ENCODE results near the gene PFKFB4. TPM values are rescaled to one million over a fixed set of nuclear protein-coding genes. Genes with fewer than 3 reads are reported as not detected.

Gene PFKFB4
- total and polyA plus RNA-seq, 10 of the 15 experiments (the other 5 are each of a cell fraction or from before 2014, with no cell fraction given) = 0.37 to 89.1 (median 5.2) TPM

DNA sequence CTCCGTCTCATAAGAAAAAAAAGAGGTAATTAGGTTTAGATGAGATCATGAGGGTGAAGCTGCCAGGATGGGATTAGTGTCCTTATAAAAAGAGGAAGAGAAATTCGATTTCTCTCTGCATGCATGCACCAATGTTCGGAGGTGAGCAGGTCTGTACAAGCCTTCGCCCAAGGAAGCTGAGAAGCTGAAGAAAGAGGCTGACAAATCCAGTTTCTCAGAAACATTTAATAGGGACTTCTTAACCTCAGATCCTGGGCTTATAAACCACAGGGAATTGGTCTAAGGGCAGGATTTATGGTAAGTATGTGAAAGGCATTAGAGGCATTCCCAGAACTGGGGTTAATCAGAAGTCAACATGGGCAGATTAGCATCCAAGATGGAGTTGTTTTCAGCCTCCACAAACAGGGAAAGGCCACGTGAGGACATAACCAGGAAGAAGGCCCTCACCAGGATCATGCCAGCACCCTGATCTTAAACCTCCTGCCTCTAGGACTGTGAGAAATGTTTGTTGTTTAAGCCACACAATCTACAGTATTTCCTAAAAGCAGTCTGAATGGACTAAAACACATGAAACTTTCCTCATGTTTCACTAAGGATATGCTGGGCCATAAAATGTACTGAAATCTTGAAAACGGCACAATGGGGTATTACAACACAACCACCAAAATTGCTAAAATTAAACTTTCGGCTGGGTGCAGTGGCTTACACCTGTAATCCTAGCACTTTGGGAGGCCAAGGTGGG lies 64.0 kb downstream of the PFKFB4 start (continued):
- TF ChIP-seq, protein P1, sequence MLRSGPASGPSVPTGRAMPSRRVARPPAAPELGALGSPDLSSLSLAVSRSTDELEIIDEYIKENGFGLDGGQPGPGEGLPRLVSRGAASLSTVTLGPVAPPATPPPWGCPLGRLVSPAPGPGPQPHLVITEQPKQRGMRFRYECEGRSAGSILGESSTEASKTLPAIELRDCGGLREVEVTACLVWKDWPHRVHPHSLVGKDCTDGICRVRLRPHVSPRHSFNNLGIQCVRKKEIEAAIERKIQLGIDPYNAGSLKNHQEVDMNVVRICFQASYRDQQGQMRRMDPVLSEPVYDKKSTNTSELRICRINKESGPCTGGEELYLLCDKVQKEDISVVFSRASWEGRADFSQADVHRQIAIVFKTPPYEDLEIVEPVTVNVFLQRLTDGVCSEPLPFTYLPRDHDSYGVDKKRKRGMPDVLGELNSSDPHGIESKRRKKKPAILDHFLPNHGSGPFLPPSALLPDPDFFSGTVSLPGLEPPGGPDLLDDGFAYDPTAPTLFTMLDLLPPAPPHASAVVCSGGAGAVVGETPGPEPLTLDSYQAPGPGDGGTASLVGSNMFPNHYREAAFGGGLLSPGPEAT (IDR thresholded peaks at IDR 0.05; ENCODE audit: low read depth) = peak; percentile 61
- TF ChIP-seq BCL11A (IDR thresholded peaks at IDR 0.05; ENCODE audit: low read depth, low read length) (no peak), MTA2 (IDR thresholded peaks at IDR 0.05; ENCODE audit: low read depth) (peak; percentile 47; the same call in 1 of the 2 replicates), IKZF1 (conservative IDR thresholded peaks at IDR 0.05) (peak; percentile 61), MTA3 (IDR thresholded peaks at IDR 0.05; ENCODE audit: borderline replicate concordance, low read length) (no peak), ATF7 (IDR thresholded peaks at IDR 0.05; ENCODE audit: low read depth) (peak; percentile 81), TBL1XR1 (IDR thresholded peaks at IDR 0.05; ENCODE audit: low read depth, low read length) (no peak), RUNX3 (IDR thresholded peaks at IDR 0.05; ENCODE audit: low read length) (no peak), EED (IDR thresholded peaks at IDR 0.05; ENCODE audit: low read depth) (peak; percentile 77), EP300 (IDR thresholded peaks at IDR 0.05; ENCODE audit: borderline replicate concordance in 1 of 2, control insufficient read depth in 1 of 2, low read depth in 2 of 2, low read length in 2 of 2) (no peak), SPI1 (IDR thresholded peaks at IDR 0.05; ENCODE audit: borderline replicate concordance, insufficient read depth, low read depth, low read length) (peak; percentile 89), CREM (IDR thresholded peaks at IDR 0.05; ENCODE audit: low read depth) (no peak), ZSCAN29 (IDR thresholded peaks at IDR 0.05) (no peak), NBN (IDR thresholded peaks at IDR 0.05) (0 out of 2 replicates have a peak, but pooled peaks have one; percentile 45)
- TF ChIP-seq, protein P2, sequence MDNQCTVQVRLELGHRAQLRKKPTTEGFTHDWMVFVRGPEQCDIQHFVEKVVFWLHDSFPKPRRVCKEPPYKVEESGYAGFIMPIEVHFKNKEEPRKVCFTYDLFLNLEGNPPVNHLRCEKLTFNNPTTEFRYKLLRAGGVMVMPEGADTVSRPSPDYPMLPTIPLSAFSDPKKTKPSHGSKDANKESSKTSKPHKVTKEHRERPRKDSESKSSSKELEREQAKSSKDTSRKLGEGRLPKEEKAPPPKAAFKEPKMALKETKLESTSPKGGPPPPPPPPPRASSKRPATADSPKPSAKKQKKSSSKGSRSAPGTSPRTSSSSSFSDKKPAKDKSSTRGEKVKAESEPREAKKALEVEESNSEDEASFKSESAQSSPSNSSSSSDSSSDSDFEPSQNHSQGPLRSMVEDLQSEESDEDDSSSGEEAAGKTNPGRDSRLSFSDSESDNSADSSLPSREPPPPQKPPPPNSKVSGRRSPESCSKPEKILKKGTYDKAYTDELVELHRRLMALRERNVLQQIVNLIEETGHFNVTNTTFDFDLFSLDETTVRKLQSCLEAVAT (IDR thresholded peaks at IDR 0.05) = no peak
